IMR-90 (cell line): ENCODE measurements around the gene CAMKMT. TPM values are rescaled to one million over a fixed set of nuclear protein-coding genes. Genes with fewer than 3 reads are reported as not detected.

Experiments
- ATAC-seq: fragments of 200-7000 bp; cut with Tn5 transposase; 2 replicates; pipeline ENCODE4 v1.9.1; 2020; ENCODE audit warnings: low read depth, mild to moderate bottlenecking, moderate library complexity
- BruUV-seq: library from RNA; stranded (reverse); fragments of 400-500 nt; replicated peaks from 2 replicates; lab custom pipeline; 2021; lab: Mats Ljungman, UMichigan
- CTCF ChIA-PET: fragments of 300-600 bp; formaldehyde crosslinking; extraction: SDS; loops from one replicate; lab custom pipeline; 2021; ENCODE audit warnings: antibody characterized with exemption; lab: Yijun Ruan, JAX
- POLR2A ChIA-PET: fragments of 300-600 bp; sonication (Branson Sonifier 250); formaldehyde crosslinking; loops from one replicate; lab custom pipeline; 2022; ENCODE audit warnings: antibody characterized with exemption; ENCODE audit not compliant: unreplicated experiment; lab: Charles Lee
- DNase-seq: peaks from one replicate; pipeline ENCODE4 v3.0.0; 2013
- H2AFZ ChIP-seq: replicated peaks from 2 replicates; pipeline ENCODE3; 2013; ENCODE audit warnings: low read length, mild to moderate bottlenecking; ENCODE audit not compliant: poor library complexity
- H2AK5ac ChIP-seq: 2 replicates; pipeline ENCODE4 v1.6.1; 2013; ENCODE audit warnings: low read depth, low read length, inconsistent platforms
- H2AK9ac ChIP-seq: replicated peaks from 2 replicates; pipeline ENCODE3; 2013; ENCODE audit warnings: mild to moderate bottlenecking, low read depth, low read length, moderate library complexity; ENCODE audit not compliant: poor library complexity
- H2BK120ac ChIP-seq: 2 replicates; pipeline ENCODE4 v1.6.1; 2013; ENCODE audit warnings: low read depth, low read length, inconsistent platforms
- H2BK15ac ChIP-seq: 3 replicates; pipeline ENCODE4 v1.6.1; 2013; ENCODE audit warnings: low read depth, low read length, inconsistent platforms
- H2BK20ac ChIP-seq: 2 replicates; pipeline ENCODE4 v1.6.1; 2013; ENCODE audit warnings: low read depth, mild to moderate bottlenecking, inconsistent platforms, low read length, moderate library complexity
- H2BK5ac ChIP-seq: 2 replicates; pipeline ENCODE4 v1.6.1; 2013; ENCODE audit warnings: mild to moderate bottlenecking, low read depth, low read length, inconsistent platforms; ENCODE audit not compliant: poor library complexity, severe bottlenecking
- H3K14ac ChIP-seq: replicated peaks from 2 replicates; pipeline ENCODE4 v1.6.1; 2013; ENCODE audit warnings: low read depth, low read length, inconsistent platforms
- H3K18ac ChIP-seq: 2 replicates; pipeline ENCODE4 v1.6.1; 2013; ENCODE audit warnings: low read depth, low read length, control low read depth
- H3K23ac ChIP-seq: 2 replicates; pipeline ENCODE4 v1.6.1; 2013; ENCODE audit warnings: low read depth, low read length, inconsistent platforms
- H3K27ac ChIP-seq: 2 replicates; pipeline ENCODE4 v1.5.1; 2013; ENCODE audit warnings: mild to moderate bottlenecking, control low read depth, low read length; ENCODE audit not compliant: insufficient read depth
- H3K27me3 ChIP-seq: 2 replicates; pipeline ENCODE4 v1.6.1; 2013; ENCODE audit warnings: low read length; ENCODE audit not compliant: control insufficient read depth, insufficient read depth
- H3K36me3 ChIP-seq: 2 replicates; pipeline ENCODE4 v1.6.1; 2013; ENCODE audit warnings: low read length, mixed read lengths; ENCODE audit not compliant: control insufficient read depth, insufficient read depth
- H3K4ac ChIP-seq: 2 replicates; pipeline ENCODE4 v1.6.1; 2013; ENCODE audit warnings: low read depth, low read length, inconsistent platforms
- H3K4me1 ChIP-seq: 2 replicates; pipeline ENCODE4 v1.6.1; 2013; ENCODE audit warnings: low read length, mixed read lengths; ENCODE audit not compliant: control insufficient read depth, insufficient read depth
- H3K4me2 ChIP-seq: 2 replicates; pipeline ENCODE4 v1.6.1; 2013; ENCODE audit warnings: low read depth, mild to moderate bottlenecking, control low read depth, low read length, moderate library complexity
- H3K4me3 ChIP-seq: 2 replicates; pipeline ENCODE4 v1.5.1; 2013; ENCODE audit warnings: low read depth, mild to moderate bottlenecking, control low read depth, low read length, moderate library complexity; ENCODE audit not compliant: insufficient read depth
- H3K56ac ChIP-seq: 2 replicates; pipeline ENCODE4 v1.6.1; 2013; ENCODE audit warnings: low read length, inconsistent platforms; ENCODE audit not compliant: insufficient read depth; ENCODE audit errors: extremely low read depth
- H3K79me1 ChIP-seq, 2 experiments: 2 replicates each; pipeline ENCODE4 v1.6.1; 2013; ENCODE audit warnings: low read length in 2 of 2, inconsistent platforms in 1 of 2, low read depth in 1 of 2
- H3K9ac ChIP-seq: 2 replicates; pipeline ENCODE4 v1.6.1; 2013; ENCODE audit warnings: low read depth, low read length, control low read depth
- H3K9me1 ChIP-seq: 2 replicates; pipeline ENCODE4 v1.6.1; 2013; ENCODE audit warnings: low read length, inconsistent platforms; ENCODE audit not compliant: insufficient read depth
- H3K9me3 ChIP-seq: 2 replicates; pipeline ENCODE4 v1.6.1; 2013; ENCODE audit warnings: low read length; ENCODE audit not compliant: control insufficient read depth, insufficient read depth
- H4K20me1 ChIP-seq: 2 replicates; pipeline ENCODE4 v1.6.1; 2013; ENCODE audit warnings: low read length, inconsistent platforms; ENCODE audit not compliant: insufficient read depth
- H4K5ac ChIP-seq: 2 replicates; pipeline ENCODE4 v1.6.1; 2013; ENCODE audit warnings: mild to moderate bottlenecking, low read depth, low read length, control low read depth
- H4K8ac ChIP-seq, 2 experiments: 2 replicates each; pipeline ENCODE4 v1.6.1; 2013; ENCODE audit warnings: low read depth in 2 of 2, low read length in 2 of 2, control low read depth in 1 of 2, inconsistent platforms in 1 of 2
- H4K91ac ChIP-seq: 2 replicates; pipeline ENCODE4 v1.6.1; 2013; ENCODE audit warnings: low read depth, low read length, inconsistent platforms; ENCODE audit not compliant: insufficient read depth
- CEBPB ChIP-seq: IDR thresholded peaks from 2 replicates; pipeline ENCODE4 v1.6.1; 2012; ENCODE audit warnings: low read depth, low read length, improper control_type of control experiment
- FOS ChIP-seq: fragments of 150-350 bp; IDR thresholded peaks from 2 replicates; pipeline ENCODE4 v1.6.1; 2016; ENCODE audit warnings: low read depth, low read length
- RAD21 ChIP-seq: IDR thresholded peaks from 2 replicates; pipeline ENCODE4 v1.6.1; 2012; ENCODE audit warnings: low read length, improper control_type of control experiment
- SMC3 ChIP-seq: fragments of 150-350 bp; IDR thresholded peaks from 2 replicates; pipeline ENCODE4 v1.6.1; 2016; ENCODE audit warnings: low read depth, mild to moderate bottlenecking, antibody characterized with exemption, low read length, moderate library complexity
- WGBS, 2 experiments: methylation state at CpG; one replicate each; pipeline versions ENCODE4 v1.1.5 to v1.1.7; 2013; ENCODE audit warnings: missing lambda C conversion rate in 2 of 2; ENCODE audit not compliant: insufficient read length in 1 of 2; ENCODE audit errors: extremely low coverage in 2 of 2; 5-methylcytosine and 5-hydroxymethylcytosine counted together
- dilution Hi-C: fragments of 300-500 bp; cut with HindIII; formaldehyde crosslinking; loops from one replicate; pipeline ENCODE4 v1.14.3; 2018; ENCODE audit warnings: low sequenced_read_pairs; ENCODE audit not compliant: unreplicated experiment
- in situ Hi-C: fragments of 300-500 bp; cut with MboI; formaldehyde crosslinking; loops from 3 replicates; pipeline ENCODE4 v1.14.3; 2019; ENCODE audit warnings: low sequenced_read_pairs, inconsistent platforms, mixed read lengths
- intact Hi-C: fragments of 100-400 bp; cut with micrococcal nuclease; formaldehyde crosslinking; loops from 2 replicates; pipeline ENCODE4 v1.10.0; 2022
- polyA plus RNA-seq, 3 experiments: library from polyadenylated mRNA; depleted of rRNA; stranded (reverse); fragments of >200 nt; gene quantifications; 2 replicates each; pipeline ENCODE4 v1.2.3, GENCODE V29; 2012; ENCODE audit warnings: low replicate concordance in 1 of 3
- total RNA-seq: library from RNA; depleted of rRNA; stranded (reverse); fragments of >200 nt; gene quantifications from 2 replicates; pipeline ENCODE4 v1.2.3, GENCODE V29; 2012
- TF ChIP-seq, protein P1 (sequence below): fragments of 150-350 bp; IDR thresholded peaks from 2 replicates; pipeline ENCODE4 v1.6.1; 2017; ENCODE audit warnings: mild to moderate bottlenecking, antibody characterized with exemption, low read length, low read depth
- TF ChIP-seq, protein P2 (sequence below): conservative IDR thresholded peaks from 2 replicates; pipeline ENCODE4 v1.5.1; 2012; ENCODE audit warnings: mild to moderate bottlenecking, low read depth, low read length, improper control_type of control experiment

The CAMKMT gene
- total and polyA plus RNA-seq, 2 of the 4 experiments (the other 2 are of a cell fraction): 4.4 to 6.8 TPM

DNA sequence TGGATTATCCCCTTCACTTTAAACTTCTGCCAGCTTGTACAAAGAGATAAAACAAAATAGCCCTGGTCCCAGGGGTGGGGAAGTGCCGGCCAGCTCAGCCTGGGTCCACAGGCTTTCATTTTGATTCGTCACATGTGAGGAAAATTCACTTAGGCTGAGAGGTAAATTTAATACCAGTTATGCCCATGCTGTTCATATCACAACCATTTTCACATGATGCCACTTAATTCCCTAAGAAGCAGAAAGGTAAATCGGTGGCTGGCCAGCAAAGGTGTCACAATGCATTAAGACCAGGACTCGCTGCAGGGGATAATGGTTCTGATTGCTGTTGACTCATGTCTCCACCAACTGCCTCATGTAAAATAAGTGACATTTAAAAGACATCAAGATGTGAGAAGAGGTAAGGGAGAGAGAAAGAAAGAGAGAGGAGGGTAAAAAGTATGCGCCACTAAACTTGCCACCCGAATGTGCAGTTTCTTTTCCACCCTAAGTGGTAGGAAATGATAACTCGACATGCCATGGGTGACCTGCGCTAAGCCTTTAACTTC, 318.8 kb downstream of the CAMKMT start:
- Histone ChIP-seq H3K27ac (no peak overlapping the region), H2BK15ac (no peak overlapping the region), H3K79me1 (no peaks in the 10 kb centered on the region), H2AFZ (no peak overlapping the region), H3K4ac (no peak overlapping the region), H2BK5ac (no peak overlapping the region), H4K20me1 (no peaks in the 10 kb centered on the region), H2BK120ac (no peak overlapping the region), H4K8ac (no peak overlapping the region), H3K23ac (no peak overlapping the region), H3K4me3 (no peak overlapping the region), H2AK9ac (no peak overlapping the region), H3K36me3 (no peaks in the 10 kb centered on the region), H3K9me3 (no peaks in the 10 kb centered on the region), H2AK5ac (no peak overlapping the region), H3K18ac (no peak overlapping the region), H3K4me2 (no peak overlapping the region; the same call in 1 of the 2 replicates), H3K14ac (no peak overlapping the region), H3K9ac (no peak overlapping the region), H3K4me1 (peaks cover 3% of the 10 kb centered on the region; the same call in 1 of the 2 replicates), H2BK20ac (no peak overlapping the region), H4K5ac (no peak overlapping the region), H3K9me1 (no peaks in the 10 kb centered on the region), H4K91ac (no peak overlapping the region), H3K27me3 (no peaks in the 10 kb centered on the region; the same call in 1 of the 2 replicates), H3K56ac (no peak overlapping the region)
- WGBS, 2 experiments: no CpG with 5 or more reads among the region's 8 CpGs
- CTCF ChIA-PET: no interaction called here
- dilution Hi-C loops (no loop called here), in situ Hi-C loops (no loop called here), intact Hi-C loops (no loop called here)
- DNase-seq (no peak), ATAC-seq (no peak; the same call in 1 of the 2 replicates)
- TF ChIP-seq, protein P1, sequence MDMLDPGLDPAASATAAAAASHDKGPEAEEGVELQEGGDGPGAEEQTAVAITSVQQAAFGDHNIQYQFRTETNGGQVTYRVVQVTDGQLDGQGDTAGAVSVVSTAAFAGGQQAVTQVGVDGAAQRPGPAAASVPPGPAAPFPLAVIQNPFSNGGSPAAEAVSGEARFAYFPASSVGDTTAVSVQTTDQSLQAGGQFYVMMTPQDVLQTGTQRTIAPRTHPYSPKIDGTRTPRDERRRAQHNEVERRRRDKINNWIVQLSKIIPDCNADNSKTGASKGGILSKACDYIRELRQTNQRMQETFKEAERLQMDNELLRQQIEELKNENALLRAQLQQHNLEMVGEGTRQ: no peak
- TF ChIP-seq CEBPB (no peak), SMC3 (no peak), FOS (no peak), RAD21 (no peak)
- TF ChIP-seq, protein P2, sequence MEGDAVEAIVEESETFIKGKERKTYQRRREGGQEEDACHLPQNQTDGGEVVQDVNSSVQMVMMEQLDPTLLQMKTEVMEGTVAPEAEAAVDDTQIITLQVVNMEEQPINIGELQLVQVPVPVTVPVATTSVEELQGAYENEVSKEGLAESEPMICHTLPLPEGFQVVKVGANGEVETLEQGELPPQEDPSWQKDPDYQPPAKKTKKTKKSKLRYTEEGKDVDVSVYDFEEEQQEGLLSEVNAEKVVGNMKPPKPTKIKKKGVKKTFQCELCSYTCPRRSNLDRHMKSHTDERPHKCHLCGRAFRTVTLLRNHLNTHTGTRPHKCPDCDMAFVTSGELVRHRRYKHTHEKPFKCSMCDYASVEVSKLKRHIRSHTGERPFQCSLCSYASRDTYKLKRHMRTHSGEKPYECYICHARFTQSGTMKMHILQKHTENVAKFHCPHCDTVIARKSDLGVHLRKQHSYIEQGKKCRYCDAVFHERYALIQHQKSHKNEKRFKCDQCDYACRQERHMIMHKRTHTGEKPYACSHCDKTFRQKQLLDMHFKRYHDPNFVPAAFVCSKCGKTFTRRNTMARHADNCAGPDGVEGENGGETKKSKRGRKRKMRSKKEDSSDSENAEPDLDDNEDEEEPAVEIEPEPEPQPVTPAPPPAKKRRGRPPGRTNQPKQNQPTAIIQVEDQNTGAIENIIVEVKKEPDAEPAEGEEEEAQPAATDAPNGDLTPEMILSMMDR: no peak
- BruUV-seq: no TSS peak
- POLR2A ChIA-PET: interaction anchor here (0.7 kb wide), 1 partner anchor 9 kb away, joined by 3 read pairs; no protein-coding TSS in a partner anchor
